ENCODE data around the gene CALY. TPM values are rescaled to one million over a fixed set of nuclear protein-coding genes. Genes with fewer than 3 reads are reported as not detected.

The CALY gene
- total RNA-seq, 1 donor from 2014 or later: 3.5 TPM

DNA sequence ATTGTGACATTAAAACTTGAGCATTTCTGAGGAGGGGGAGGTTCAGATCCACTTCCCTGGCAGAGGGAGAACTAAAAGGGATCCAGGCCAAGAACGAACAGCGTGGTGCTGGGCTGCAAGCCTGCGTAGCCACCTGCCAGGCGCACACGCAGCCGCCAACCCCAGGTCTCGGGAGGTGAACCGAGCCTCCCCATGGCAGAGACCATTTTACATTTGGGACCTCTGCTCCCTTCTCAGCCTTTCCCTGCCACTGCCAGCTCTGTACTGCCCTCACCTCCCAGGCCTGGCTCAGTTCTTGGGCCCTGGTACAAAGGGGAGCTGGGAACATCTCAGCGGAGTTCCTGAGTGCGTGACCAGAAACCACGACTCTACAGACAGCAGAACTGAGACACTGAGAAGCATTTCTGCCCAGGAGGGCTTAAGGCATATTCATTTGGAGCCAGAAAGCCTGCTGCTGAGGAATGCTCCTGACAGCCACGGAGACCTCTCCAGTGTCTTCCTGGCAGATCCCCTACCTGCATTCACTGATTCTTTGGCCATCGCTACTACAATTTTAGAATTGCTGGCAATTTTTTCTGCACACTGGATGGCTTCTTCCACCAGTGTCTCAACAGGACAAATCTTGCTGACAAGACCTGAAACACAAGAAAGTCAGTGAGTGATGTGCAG lies 28.9 kb upstream of the CALY start:
- no peak for TF ChIP-seq CTCF (IDR thresholded peaks at IDR 0.05)
- Mint-ChIP-seq H3K4me1 (ENCODE audit: unreplicated experiment) (no peaks in the 10 kb centered on the region), H3K27me3 (ENCODE audit: unreplicated experiment) (no peaks in the 10 kb centered on the region), H3K4me3 (ENCODE audit: unreplicated experiment) (no peak overlapping the region), H3K36me3 (ENCODE audit: unreplicated experiment) (peaks cover 31% of the 10 kb centered on the region), H3K27ac (ENCODE audit: unreplicated experiment) (no peak overlapping the region), H3K9me3 (ENCODE audit: unreplicated experiment) (no peaks in the 10 kb centered on the region)
- DNase-seq (ENCODE audit: extremely low spot score, unreplicated experiment): no peak

GRCh38 chr10:133364645-133365431 lies 28.1 kb upstream of the CALY start:
- Mint-ChIP-seq H3K9me3 (ENCODE audit: unreplicated experiment) (no peaks in the 10 kb centered on the region), H3K27ac (ENCODE audit: unreplicated experiment) (no peak overlapping the region), H3K4me1 (ENCODE audit: unreplicated experiment) (no peaks in the 10 kb centered on the region), H3K27me3 (ENCODE audit: unreplicated experiment) (no peaks in the 10 kb centered on the region), H3K36me3 (ENCODE audit: unreplicated experiment) (peaks cover 28% of the 10 kb centered on the region), H3K4me3 (ENCODE audit: unreplicated experiment) (no peak overlapping the region)
- TF ChIP-seq CTCF (IDR thresholded peaks at IDR 0.05): no peak
- DNase-seq (ENCODE audit: extremely low spot score, unreplicated experiment): no peak

DNA sequence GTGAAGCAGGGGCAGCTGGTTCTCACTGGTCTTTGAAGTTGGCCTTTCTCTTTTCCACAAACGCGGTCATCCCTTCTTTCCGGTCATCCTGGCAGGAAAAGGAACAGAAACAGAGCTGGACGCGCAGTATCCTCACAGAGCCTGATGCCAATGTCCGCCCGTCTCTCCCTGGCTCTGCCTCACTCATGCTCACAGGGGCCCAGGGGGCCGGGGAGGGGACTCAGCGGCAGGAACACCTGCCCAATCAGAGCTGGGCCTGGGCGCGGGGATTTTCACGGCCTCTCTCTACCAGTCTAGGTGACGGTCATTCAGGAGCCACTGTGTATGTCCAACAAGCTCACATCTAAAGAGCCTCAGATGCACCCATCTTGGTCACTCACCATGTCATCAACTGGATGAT lies 26.1 kb upstream of the CALY start:
- DNase-seq (ENCODE audit: extremely low spot score, unreplicated experiment): no peak
- H3K27me3 Mint-ChIP-seq (ENCODE audit: unreplicated experiment): no peaks in the 10 kb centered on the region
- no peaks in the 10 kb centered on the region for H3K9me3 Mint-ChIP-seq (ENCODE audit: unreplicated experiment)
- H3K4me3 Mint-ChIP-seq (ENCODE audit: unreplicated experiment): no peak overlapping the region
- no peaks in the 10 kb centered on the region for H3K4me1 Mint-ChIP-seq (ENCODE audit: unreplicated experiment)
- peaks cover 18% of the 10 kb centered on the region for H3K36me3 Mint-ChIP-seq (ENCODE audit: unreplicated experiment)
- H3K27ac Mint-ChIP-seq (ENCODE audit: unreplicated experiment): no peak overlapping the region
- TF ChIP-seq CTCF (IDR thresholded peaks at IDR 0.05): no peak

DNA sequence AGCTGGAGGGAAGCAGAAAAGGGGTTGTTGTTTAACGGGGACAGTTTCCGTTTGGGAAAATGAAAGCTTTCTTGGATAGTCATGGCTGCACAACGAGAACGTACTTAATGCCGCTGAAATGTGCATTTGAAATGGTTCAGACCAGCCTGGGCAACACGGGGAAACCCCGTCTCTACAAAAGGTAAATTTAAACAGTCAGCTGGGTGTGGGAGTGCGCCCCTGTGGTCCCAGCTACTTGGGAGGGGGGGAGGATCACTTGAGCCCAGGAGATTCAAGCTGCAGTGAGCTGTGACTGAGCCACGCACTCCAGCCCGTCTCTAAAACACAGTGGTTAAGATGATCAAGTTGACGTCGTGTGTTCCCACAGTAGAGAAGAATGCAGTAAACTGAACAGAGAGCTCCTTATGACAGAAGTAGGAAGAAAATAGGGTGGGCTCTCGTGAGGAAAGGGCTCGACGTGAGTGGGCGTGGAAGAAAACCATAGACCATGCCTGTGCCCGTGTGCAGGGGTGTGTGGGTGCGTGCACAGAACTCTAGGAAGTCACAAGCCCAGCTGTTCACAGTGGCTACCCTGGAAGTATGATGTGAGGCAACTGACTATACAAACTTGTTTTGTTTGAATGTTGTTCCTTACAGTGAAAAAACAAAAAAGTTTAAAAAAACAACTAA lies 25.2 kb upstream of the CALY start:
- Mint-ChIP-seq H3K27me3 (ENCODE audit: unreplicated experiment) (no peaks in the 10 kb centered on the region), H3K4me3 (ENCODE audit: unreplicated experiment) (no peak overlapping the region), H3K27ac (ENCODE audit: unreplicated experiment) (no peak overlapping the region), H3K36me3 (ENCODE audit: unreplicated experiment) (peaks cover 15% of the 10 kb centered on the region), H3K9me3 (ENCODE audit: unreplicated experiment) (no peaks in the 10 kb centered on the region), H3K4me1 (ENCODE audit: unreplicated experiment) (no peaks in the 10 kb centered on the region)
- no peak for TF ChIP-seq CTCF (IDR thresholded peaks at IDR 0.05)
- no peak for DNase-seq (ENCODE audit: extremely low spot score, unreplicated experiment)

GRCh38 chr10:133361227-133361626 lies 24.5 kb upstream of the CALY start:
- no peak for DNase-seq (ENCODE audit: extremely low spot score, unreplicated experiment)
- Mint-ChIP-seq H3K9me3 (ENCODE audit: unreplicated experiment) (no peaks in the 10 kb centered on the region), H3K36me3 (ENCODE audit: unreplicated experiment) (peaks cover 15% of the 10 kb centered on the region), H3K4me3 (ENCODE audit: unreplicated experiment) (no peak overlapping the region), H3K4me1 (ENCODE audit: unreplicated experiment) (no peaks in the 10 kb centered on the region), H3K27ac (ENCODE audit: unreplicated experiment) (no peak overlapping the region), H3K27me3 (ENCODE audit: unreplicated experiment) (no peaks in the 10 kb centered on the region)
- no peak for TF ChIP-seq CTCF (IDR thresholded peaks at IDR 0.05)

Measured in osteocyte (in vitro differentiated cells).